T47D (cell line): Measurements from ENCODE around the gene PPP2R3B.
"Not testable (repeated sequence)": the region's sequence is repeated elsewhere in the genome, so short reads cannot be mapped to it uniquely, and the experiment has no call there.

ENCODE experiments used
- DNase-seq, 2 experiments: peaks; one replicate each; pipeline versions ENCODE4 v3.0.0 to v3.0.0-alpha.2; 2011 to 2012; ENCODE audit warnings: low read depth in 1 of 2, low spot score in 1 of 2
- JUND ChIP-seq: IDR thresholded peaks from 2 replicates; pipeline ENCODE4 v1.6.1; 2012; ENCODE audit warnings: low read depth
- in situ Hi-C: cut with HindIII; loops from 2 replicates; pipeline ENCODE4 v1.10.0; 2016; ENCODE audit warnings: low sequenced_read_pairs, low pct_unique_long_range_greater_than_20kb

The PPP2R3B gene

GRCh38 chrX:332916-333610 is 53.6 kb downstream of the PPP2R3B start:
- DNase-seq = no peak
- in situ Hi-C loops = no loop called here
- no peak for TF ChIP-seq JUND

GRCh38 chrX:332496-332860 is 54.2 kb downstream of the PPP2R3B start:
- no peak for DNase-seq
- TF ChIP-seq JUND = no peak
- in situ Hi-C loops = no loop called here

GRCh38 chrX:331825-332495 is 54.7 kb downstream of the PPP2R3B start:
- no peak for DNase-seq
- in situ Hi-C loops = no loop called here

GRCh38 chrX:331151-331824 is 55.4 kb downstream of the PPP2R3B start:
- DNase-seq = no peak
- in situ Hi-C loops = no loop called here
- TF ChIP-seq JUND = no peak

More at GRCh38 chrX:331825-332495, 54.7 kb downstream of the PPP2R3B start:
- TF ChIP-seq JUND = no peak

GRCh38 chrX:330726-331150 is 56.0 kb downstream of the PPP2R3B start:
- TF ChIP-seq JUND = no peak
- in situ Hi-C loops = no loop called here
- DNase-seq = no peak

GRCh38 chrX:330141-330725 is 56.5 kb downstream of the PPP2R3B start:
- in situ Hi-C loops, DNase-seq: not testable (repeated sequence)

GRCh38 chrX:329291-329910 is 57.3 kb downstream of the PPP2R3B start:
- DNase-seq = no peak
- no peak for TF ChIP-seq JUND
- in situ Hi-C loops = no loop called here

- in situ Hi-C loops = no loop called here
- no peak for DNase-seq
- TF ChIP-seq JUND = no peak
These were observed 59.0 kb downstream of the PPP2R3B start for GRCh38 chrX:327660-328126.

GRCh38 chrX:324664-325063 is 62.0 kb downstream of the PPP2R3B start:
- in situ Hi-C loops = not testable (repeated sequence)
- peak in 1 of 2 experiments; percentile 47 for DNase-seq

GRCh38 chrX:323721-324628 is 62.7 kb downstream of the PPP2R3B start:
- in situ Hi-C loops = no loop called here
- no peak for TF ChIP-seq JUND
- DNase-seq = peak in 1 of 2 experiments; percentile 93

- no peak for TF ChIP-seq JUND
- in situ Hi-C loops = no loop called here
- DNase-seq = peak in 1 of 2 experiments; percentile 24
These were observed 66.5 kb downstream of the PPP2R3B start for GRCh38 chrX:320126-320783.
